ENCODE measurements around the gene VEGFA. TPM values are rescaled to one million over a fixed set of nuclear protein-coding genes. Genes with fewer than 3 reads are reported as not detected.

The VEGFA gene
- total RNA-seq, 1 experiment from 2014 or later: 146 TPM

DNA sequence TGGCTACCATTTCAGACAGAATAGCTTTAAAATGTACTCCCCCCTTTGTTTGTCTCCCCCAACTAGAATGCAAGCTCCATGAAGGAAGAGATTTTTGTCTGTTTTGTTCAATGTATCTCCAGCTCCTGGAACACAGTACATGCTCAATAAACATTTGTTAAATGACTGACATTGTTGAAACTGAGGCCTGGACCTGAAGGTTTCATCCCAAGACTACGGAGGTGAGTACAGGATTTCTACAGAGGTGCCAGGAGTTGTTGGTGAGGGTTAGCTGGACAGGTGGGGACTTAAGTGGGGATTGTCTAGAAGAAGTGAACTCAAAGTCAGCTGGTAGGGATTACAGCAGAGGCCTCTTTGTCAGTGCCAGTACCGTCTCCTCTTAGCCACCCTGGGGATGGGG, 19.4 kb downstream of the VEGFA start:
- Histone ChIP-seq H3K27me3 (ENCODE audit: low read length) (no peaks in the 10 kb centered on the region), H3K9me2 (replicated peaks; ENCODE audit: insufficient read depth, low read length) (no peaks in the 10 kb centered on the region), H3K36me3 (ENCODE audit: insufficient read depth, low read length) (0 out of 2 replicates have a peak, but pooled peaks cover 2% of the 10 kb centered on the region), H3K4me2 (ENCODE audit: low read depth, low read length, poor library complexity, severe bottlenecking) (no peak overlapping the region), H3K4me3 (ENCODE audit: low read length) (no peak overlapping the region), H2AFZ (ENCODE audit: low read length) (no peak overlapping the region), H3K9ac (ENCODE audit: low read length) (no peak overlapping the region), H4K20me1 (ENCODE audit: insufficient read depth, low read depth, low read length) (no peaks in the 10 kb centered on the region), H3K9me3 (ENCODE audit: low read length) (no peaks in the 10 kb centered on the region), H3K79me2 (ENCODE audit: low read length) (no peaks in the 10 kb centered on the region), H3K4me1 (ENCODE audit: low read length) (no peaks in the 10 kb centered on the region), H3K27ac (ENCODE audit: low read length) (no peak overlapping the region)
- DNase-seq: no peak

DNA sequence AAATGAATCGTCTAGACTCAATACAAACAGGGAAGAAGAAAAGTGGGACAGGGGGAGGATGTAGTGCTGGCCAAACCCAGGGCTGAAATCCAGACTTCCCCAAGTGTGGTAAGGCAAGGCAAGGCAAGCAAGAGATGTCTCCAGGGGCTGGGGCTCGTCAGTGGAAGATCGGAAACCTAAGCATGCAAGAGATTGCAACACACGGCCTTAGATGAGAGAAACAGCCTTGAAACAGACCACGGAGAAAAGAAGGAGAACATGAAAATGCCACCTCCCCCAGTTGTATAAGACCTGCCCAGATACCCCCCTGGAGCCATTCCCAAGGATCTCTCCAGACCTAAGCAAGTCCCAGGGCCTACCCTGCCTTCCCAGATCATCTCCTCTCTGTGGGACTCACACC, 20.0 kb downstream of the VEGFA start:
- Histone ChIP-seq H3K4me2 (ENCODE audit: low read depth, low read length, poor library complexity, severe bottlenecking) (no peak overlapping the region), H3K9me2 (replicated peaks; ENCODE audit: insufficient read depth, low read length) (no peaks in the 10 kb centered on the region), H3K27me3 (ENCODE audit: low read length) (no peaks in the 10 kb centered on the region), H3K9ac (ENCODE audit: low read length) (no peak overlapping the region), H2AFZ (ENCODE audit: low read length) (no peak overlapping the region), H3K4me3 (ENCODE audit: low read length) (no peak overlapping the region), H3K9me3 (ENCODE audit: low read length) (no peaks in the 10 kb centered on the region), H3K4me1 (ENCODE audit: low read length) (no peaks in the 10 kb centered on the region), H3K79me2 (ENCODE audit: low read length) (no peaks in the 10 kb centered on the region), H3K27ac (ENCODE audit: low read length) (no peak overlapping the region), H3K36me3 (ENCODE audit: insufficient read depth, low read length) (0 out of 2 replicates have a peak, but pooled peaks cover 2% of the 10 kb centered on the region), H4K20me1 (ENCODE audit: insufficient read depth, low read depth, low read length) (no peaks in the 10 kb centered on the region)
- DNase-seq: no peak

- no peaks in the 10 kb centered on the region for H3K9me3 ChIP-seq (ENCODE audit: low read length)
- H3K4me1 ChIP-seq (ENCODE audit: low read length): no peaks in the 10 kb centered on the region
- no peaks in the 10 kb centered on the region for H3K9me2 ChIP-seq (replicated peaks; ENCODE audit: insufficient read depth, low read length)
- H4K20me1 ChIP-seq (ENCODE audit: insufficient read depth, low read depth, low read length): no peaks in the 10 kb centered on the region
- no peak for DNase-seq
- H3K9ac ChIP-seq (ENCODE audit: low read length): no peak overlapping the region
- no peak overlapping the region for H3K27ac ChIP-seq (ENCODE audit: low read length)
- H3K4me3 ChIP-seq (ENCODE audit: low read length): no peak overlapping the region
- no peaks in the 10 kb centered on the region for H3K36me3 ChIP-seq (ENCODE audit: insufficient read depth, low read length)
- no peak overlapping the region for H3K4me2 ChIP-seq (ENCODE audit: low read depth, low read length, poor library complexity, severe bottlenecking)
- H3K79me2 ChIP-seq (ENCODE audit: low read length): no peaks in the 10 kb centered on the region
- no peak overlapping the region for H2AFZ ChIP-seq (ENCODE audit: low read length)
- H3K27me3 ChIP-seq (ENCODE audit: low read length): no peaks in the 10 kb centered on the region
Observed at GRCh38 chr6:43791745-43792422, 21.9 kb downstream of the VEGFA start.

GRCh38 chr6:43793154-43793874, 23.3 kb downstream of the VEGFA start:
- no peaks in the 10 kb centered on the region for H4K20me1 ChIP-seq (ENCODE audit: insufficient read depth, low read depth, low read length)
- H3K36me3 ChIP-seq (ENCODE audit: insufficient read depth, low read length): no peaks in the 10 kb centered on the region
- H3K79me2 ChIP-seq (ENCODE audit: low read length): no peaks in the 10 kb centered on the region
- H3K9me3 ChIP-seq (ENCODE audit: low read length): no peaks in the 10 kb centered on the region
- no peak overlapping the region for H3K4me3 ChIP-seq (ENCODE audit: low read length)
- no peak overlapping the region for H3K9ac ChIP-seq (ENCODE audit: low read length)
- H3K4me2 ChIP-seq (ENCODE audit: low read depth, low read length, poor library complexity, severe bottlenecking): no peak overlapping the region
- no peak overlapping the region for H3K27ac ChIP-seq (ENCODE audit: low read length)
- no peak overlapping the region for H2AFZ ChIP-seq (ENCODE audit: low read length)
- no peaks in the 10 kb centered on the region for H3K9me2 ChIP-seq (replicated peaks; ENCODE audit: insufficient read depth, low read length)
- no peaks in the 10 kb centered on the region for H3K4me1 ChIP-seq (ENCODE audit: low read length)
- no peaks in the 10 kb centered on the region for H3K27me3 ChIP-seq (ENCODE audit: low read length)
- DNase-seq: no peak

- H3K36me3 ChIP-seq (ENCODE audit: insufficient read depth, low read length): no peaks in the 10 kb centered on the region
- no peaks in the 10 kb centered on the region for H3K79me2 ChIP-seq (ENCODE audit: low read length)
- H3K27ac ChIP-seq (ENCODE audit: low read length): no peak overlapping the region
- no peak overlapping the region for H3K4me2 ChIP-seq (ENCODE audit: low read depth, low read length, poor library complexity, severe bottlenecking)
- DNase-seq: no peak
- no peak overlapping the region for H2AFZ ChIP-seq (ENCODE audit: low read length)
- no peaks in the 10 kb centered on the region for H3K9me2 ChIP-seq (replicated peaks; ENCODE audit: insufficient read depth, low read length)
- H3K4me3 ChIP-seq (ENCODE audit: low read length): no peak overlapping the region
- no peaks in the 10 kb centered on the region for H4K20me1 ChIP-seq (ENCODE audit: insufficient read depth, low read depth, low read length)
- H3K9ac ChIP-seq (ENCODE audit: low read length): no peak overlapping the region
- H3K4me1 ChIP-seq (ENCODE audit: low read length): peaks cover 3% of the 10 kb centered on the region; the same call in 1 of the 2 replicates
- H3K27me3 ChIP-seq (ENCODE audit: low read length): no peaks in the 10 kb centered on the region
- H3K9me3 ChIP-seq (ENCODE audit: low read length): no peaks in the 10 kb centered on the region
Observed at GRCh38 chr6:43793875-43794242, 23.8 kb downstream of the VEGFA start.

GRCh38 chr6:43795421-43795820, 25.4 kb downstream of the VEGFA start:
- Histone ChIP-seq H4K20me1 (ENCODE audit: insufficient read depth, low read depth, low read length) (no peaks in the 10 kb centered on the region), H3K9ac (ENCODE audit: low read length) (no peak overlapping the region), H3K36me3 (ENCODE audit: insufficient read depth, low read length) (no peaks in the 10 kb centered on the region), H3K79me2 (ENCODE audit: low read length) (no peaks in the 10 kb centered on the region), H3K4me3 (ENCODE audit: low read length) (no peak overlapping the region), H3K4me1 (ENCODE audit: low read length) (peaks cover 4% of the 10 kb centered on the region; the same call in 1 of the 2 replicates), H3K27ac (ENCODE audit: low read length) (no peak overlapping the region), H2AFZ (ENCODE audit: low read length) (no peak overlapping the region), H3K9me2 (replicated peaks; ENCODE audit: insufficient read depth, low read length) (no peaks in the 10 kb centered on the region), H3K27me3 (ENCODE audit: low read length) (no peaks in the 10 kb centered on the region), H3K4me2 (ENCODE audit: low read depth, low read length, poor library complexity, severe bottlenecking) (no peak overlapping the region), H3K9me3 (ENCODE audit: low read length) (no peaks in the 10 kb centered on the region)
- no peak for DNase-seq

DNA sequence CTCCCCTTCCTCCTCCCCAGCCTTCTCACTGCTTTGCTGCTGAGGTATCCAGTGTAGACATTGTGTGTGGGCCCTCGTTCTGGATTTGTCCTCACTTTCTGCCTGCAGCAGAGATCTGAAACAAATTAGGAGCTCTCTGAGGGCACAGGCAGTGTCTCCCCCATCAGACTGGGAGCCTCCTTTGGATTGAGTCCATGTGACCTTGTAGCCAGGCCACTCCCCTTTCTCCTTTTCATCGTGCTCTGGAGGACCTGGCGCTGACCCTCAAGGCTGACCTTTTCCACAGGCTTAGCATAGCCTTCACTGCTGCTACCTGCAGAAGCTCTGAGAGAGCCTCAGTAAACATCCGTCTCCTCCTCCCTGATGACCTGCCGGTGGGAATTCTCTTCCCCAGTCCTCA, 26.2 kb downstream of the VEGFA start:
- H2AFZ ChIP-seq (ENCODE audit: low read length): no peak overlapping the region
- no peaks in the 10 kb centered on the region for H4K20me1 ChIP-seq (ENCODE audit: insufficient read depth, low read depth, low read length)
- H3K27me3 ChIP-seq (ENCODE audit: low read length): no peaks in the 10 kb centered on the region
- peaks cover 4% of the 10 kb centered on the region; the same call in 1 of the 2 replicates for H3K4me1 ChIP-seq (ENCODE audit: low read length)
- H3K36me3 ChIP-seq (ENCODE audit: insufficient read depth, low read length): no peaks in the 10 kb centered on the region
- DNase-seq: no peak
- H3K79me2 ChIP-seq (ENCODE audit: low read length): no peaks in the 10 kb centered on the region
- no peak overlapping the region for H3K4me2 ChIP-seq (ENCODE audit: low read depth, low read length, poor library complexity, severe bottlenecking)
- no peak overlapping the region for H3K9ac ChIP-seq (ENCODE audit: low read length)
- H3K9me2 ChIP-seq (replicated peaks; ENCODE audit: insufficient read depth, low read length): no peaks in the 10 kb centered on the region
- no peak overlapping the region for H3K4me3 ChIP-seq (ENCODE audit: low read length)
- H3K27ac ChIP-seq (ENCODE audit: low read length): no peak overlapping the region
- no peaks in the 10 kb centered on the region for H3K9me3 ChIP-seq (ENCODE audit: low read length)

- Histone ChIP-seq H3K4me3 (ENCODE audit: low read length) (no peak overlapping the region), H3K9me3 (ENCODE audit: low read length) (no peaks in the 10 kb centered on the region), H3K9ac (ENCODE audit: low read length) (no peak overlapping the region), H3K36me3 (ENCODE audit: insufficient read depth, low read length) (no peaks in the 10 kb centered on the region), H3K27me3 (ENCODE audit: low read length) (no peaks in the 10 kb centered on the region), H2AFZ (ENCODE audit: low read length) (no peak overlapping the region), H3K4me1 (ENCODE audit: low read length) (peaks cover 4% of the 10 kb centered on the region; the same call in 1 of the 2 replicates), H3K9me2 (replicated peaks; ENCODE audit: insufficient read depth, low read length) (no peaks in the 10 kb centered on the region), H3K27ac (ENCODE audit: low read length) (no peak overlapping the region), H3K4me2 (ENCODE audit: low read depth, low read length, poor library complexity, severe bottlenecking) (no peak overlapping the region), H4K20me1 (ENCODE audit: insufficient read depth, low read depth, low read length) (no peaks in the 10 kb centered on the region), H3K79me2 (ENCODE audit: low read length) (no peaks in the 10 kb centered on the region)
- no peak for DNase-seq
Observed at GRCh38 chr6:43796903-43797890, 27.2 kb downstream of the VEGFA start.

All from Karpas-422 (cell line).